Neural cell (in vitro differentiated cells): ENCODE data around the gene SPATA3.

ENCODE experiments used
- CTCF ChIP-seq: fragments of 450-650 bp; IDR thresholded peaks from 2 replicates; pipeline ENCODE4 v1.5.1; 2014; ENCODE audit warnings: antibody characterized with exemption, mild to moderate bottlenecking, moderate library complexity; ENCODE audit not compliant: poor library complexity, severe bottlenecking
- EZH2 ChIP-seq: fragments of 200-600, 300-800 bp; shearing (Covaris generic), sonication (generic); IDR thresholded peaks from 2 replicates; pipeline ENCODE4 v1.6.1; 2014; ENCODE audit warnings: antibody characterized with exemption, low read length, borderline replicate concordance, mild to moderate bottlenecking; ENCODE audit not compliant: insufficient read depth, poor library complexity, severe bottlenecking
- MXI1 ChIP-seq: fragments of 450-650 bp; conservative IDR thresholded peaks from 2 replicates; pipeline ENCODE4 v1.6.1; 2014; ENCODE audit warnings: antibody characterized with exemption, mild to moderate bottlenecking; ENCODE audit not compliant: poor library complexity, severe bottlenecking
- POLR2AphosphoS5 ChIP-seq: IDR thresholded peaks from 2 replicates; pipeline ENCODE4 v1.6.1; 2012
- RAD21 ChIP-seq: fragments of 450-650 bp; conservative IDR thresholded peaks from 2 replicates; pipeline ENCODE4 v1.6.1; 2014; ENCODE audit warnings: antibody characterized with exemption, mild to moderate bottlenecking, moderate library complexity
- SMC3 ChIP-seq: fragments of 450-650 bp; conservative IDR thresholded peaks from 2 replicates; pipeline ENCODE4 v1.6.1; 2014; ENCODE audit warnings: antibody characterized with exemption, mild to moderate bottlenecking, moderate library complexity; ENCODE audit not compliant: poor library complexity
- TAF1 ChIP-seq: IDR thresholded peaks from 2 replicates; pipeline ENCODE4 v1.6.1; 2012; ENCODE audit warnings: low read depth

- TF ChIP-seq MXI1 (no peak), CTCF (no peak), POLR2AphosphoS5 (no peak), EZH2 (no peak), RAD21 (no peak), TAF1 (no peak), SMC3 (no peak)
Observed at GRCh38 chr2:230958820-230959756, 36.8 kb upstream of the SPATA3 start.
